ENCODE results near the gene AKAP13.

Gene AKAP13

GRCh38 chr15:85606738-85607137, 226.3 kb downstream of the AKAP13 start:
- DNase-seq, result no peak

GRCh38 chr15:85607141-85607806, 226.9 kb downstream of the AKAP13 start:
- no peak for DNase-seq

- DNase-seq, result no peak
Observed at GRCh38 chr15:85607842-85608241, 227.4 kb downstream of the AKAP13 start.

DNA sequence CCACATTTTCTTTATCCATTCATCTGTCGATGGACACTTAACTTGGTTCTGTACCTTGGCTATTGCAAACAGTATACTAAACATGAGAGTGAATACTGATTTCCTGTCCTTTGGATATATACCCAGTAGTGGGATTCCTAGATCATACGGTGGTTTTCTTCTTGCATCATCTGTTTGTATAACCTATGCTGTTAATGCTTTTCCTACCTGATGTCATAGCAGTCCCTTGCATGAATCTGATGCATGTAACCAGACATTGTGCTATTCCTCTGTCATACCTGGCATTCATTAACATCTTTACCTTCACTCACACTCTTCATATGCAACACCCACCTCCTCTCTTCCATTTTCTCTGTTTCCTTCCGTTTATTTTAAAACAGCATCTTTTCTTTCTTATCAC, 229.1 kb downstream of the AKAP13 start:
- no peak for DNase-seq

DNA sequence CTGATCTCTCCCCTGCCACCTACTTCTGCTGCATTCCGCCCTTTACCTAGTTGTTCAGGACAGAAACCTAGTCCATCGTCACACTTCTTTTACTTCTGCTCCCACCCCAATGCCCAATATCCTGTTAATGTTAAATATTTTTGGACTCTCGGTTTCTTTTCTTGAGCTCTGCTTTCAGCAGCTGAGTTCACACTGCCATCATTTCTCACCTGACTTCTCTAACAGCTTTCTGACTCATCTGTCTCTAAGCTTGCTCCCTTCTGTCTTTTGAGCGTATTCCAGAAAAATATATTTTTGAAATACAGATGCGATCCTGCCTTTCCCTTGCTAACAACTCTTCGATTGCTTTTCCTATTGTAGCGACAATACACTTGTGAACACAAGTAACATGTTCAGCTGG, 231.0 kb downstream of the AKAP13 start:
- no peak for DNase-seq

GRCh38 chr15:85614059-85614458, 233.7 kb downstream of the AKAP13 start:
- DNase-seq, result no peak

- peak in 1 of 2 experiments; percentile 63 for DNase-seq
Observed at GRCh38 chr15:85615930-85616329, 235.5 kb downstream of the AKAP13 start.

DNA sequence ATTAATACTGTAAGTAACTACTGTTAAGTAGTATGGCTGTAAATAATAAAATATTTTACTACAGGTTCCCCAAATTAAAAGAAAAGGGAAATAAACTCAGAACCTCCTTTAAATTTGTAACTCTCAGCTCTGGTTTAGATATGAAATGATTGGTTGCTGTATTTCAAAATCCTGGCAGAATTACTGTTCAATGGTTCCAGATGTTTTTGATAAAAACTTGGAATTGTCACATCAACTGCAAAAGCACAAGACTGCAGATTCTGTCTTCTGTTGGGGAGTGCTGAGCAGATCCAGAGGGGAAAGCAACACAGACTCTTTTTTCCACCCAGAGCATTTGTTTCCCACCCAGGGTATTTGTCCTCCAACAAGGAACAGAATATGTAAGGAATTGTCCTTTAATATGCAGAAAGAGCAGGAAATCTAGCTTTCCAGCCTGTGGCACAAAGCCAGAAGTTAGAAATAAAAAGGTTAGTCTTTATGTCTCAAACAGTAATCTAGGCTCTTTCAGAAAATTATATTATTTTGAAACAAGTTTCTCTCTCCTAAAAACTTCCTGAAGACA, 236.2 kb downstream of the AKAP13 start:
- DNase-seq, result no peak

DNA sequence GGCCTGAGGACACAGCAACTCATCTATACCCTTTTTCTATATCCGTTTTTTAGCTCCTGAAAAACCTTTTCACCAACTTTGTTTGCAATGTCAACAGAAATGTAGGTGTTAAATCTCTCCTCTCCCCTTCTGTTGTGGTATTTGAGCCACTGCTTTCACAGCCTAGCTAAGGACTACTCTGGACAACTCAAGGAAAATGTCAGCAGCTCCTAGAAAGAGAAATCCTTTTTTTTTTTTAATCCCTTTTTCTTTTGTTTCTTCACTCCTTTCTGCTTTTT, 237.8 kb downstream of the AKAP13 start:
- DNase-seq, result no peak

- DNase-seq, result no peak
Observed at GRCh38 chr15:85618956-85619491, 238.6 kb downstream of the AKAP13 start.

- no peak for DNase-seq
Observed at GRCh38 chr15:85619992-85620689, 239.7 kb downstream of the AKAP13 start.

DNA sequence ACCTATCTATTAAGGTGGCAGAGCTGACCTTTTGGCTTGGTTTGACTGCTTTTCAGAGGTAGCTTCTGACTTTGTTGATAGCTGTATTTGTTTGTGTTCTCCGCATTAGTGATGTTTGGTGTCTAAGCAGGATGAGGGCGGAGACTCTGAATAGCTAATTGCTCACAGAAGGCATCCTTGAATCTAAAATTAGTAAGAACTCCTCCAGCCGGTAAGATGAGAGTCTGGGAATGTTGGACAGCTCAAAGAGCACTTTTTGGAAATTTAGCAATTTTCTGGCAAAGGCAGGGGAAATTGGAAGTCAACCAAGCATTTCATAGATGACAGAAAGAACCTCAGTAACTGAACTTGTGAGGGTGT, 240.3 kb downstream of the AKAP13 start:
- DNase-seq, result no peak

- no peak for DNase-seq
Observed at GRCh38 chr15:85621094-85621493, 240.7 kb downstream of the AKAP13 start.

DNA sequence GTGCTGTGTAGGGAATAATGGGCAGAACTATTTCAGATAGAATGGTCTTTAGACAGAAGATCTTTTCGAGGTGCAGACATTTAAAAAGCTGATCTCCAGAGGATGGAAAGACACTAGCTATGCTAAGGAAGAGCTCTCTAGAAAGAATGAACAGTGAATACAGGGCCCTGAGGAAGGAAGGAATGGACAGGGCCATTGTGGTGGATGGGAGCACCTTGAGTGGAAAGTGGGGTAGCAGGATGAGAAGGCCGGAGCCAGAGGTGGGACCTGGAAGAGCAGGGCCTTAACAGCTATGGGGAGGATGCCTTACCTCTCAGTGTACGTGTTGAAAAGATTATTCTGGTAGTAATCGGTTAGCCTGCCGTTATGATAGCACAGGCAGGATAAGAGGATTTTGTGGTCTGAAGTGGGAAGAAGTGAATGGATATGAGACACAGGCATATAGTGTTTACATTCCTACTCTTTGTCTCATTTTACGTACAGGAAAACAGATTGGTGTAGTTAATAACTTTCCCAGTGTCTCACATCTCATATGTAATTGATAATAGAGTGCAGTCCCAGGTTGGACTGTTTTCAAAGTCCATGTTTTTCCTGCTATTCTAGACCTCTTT, 241.9 kb downstream of the AKAP13 start:
- DNase-seq, result peak in 1 of 2 experiments; percentile 47

DNA sequence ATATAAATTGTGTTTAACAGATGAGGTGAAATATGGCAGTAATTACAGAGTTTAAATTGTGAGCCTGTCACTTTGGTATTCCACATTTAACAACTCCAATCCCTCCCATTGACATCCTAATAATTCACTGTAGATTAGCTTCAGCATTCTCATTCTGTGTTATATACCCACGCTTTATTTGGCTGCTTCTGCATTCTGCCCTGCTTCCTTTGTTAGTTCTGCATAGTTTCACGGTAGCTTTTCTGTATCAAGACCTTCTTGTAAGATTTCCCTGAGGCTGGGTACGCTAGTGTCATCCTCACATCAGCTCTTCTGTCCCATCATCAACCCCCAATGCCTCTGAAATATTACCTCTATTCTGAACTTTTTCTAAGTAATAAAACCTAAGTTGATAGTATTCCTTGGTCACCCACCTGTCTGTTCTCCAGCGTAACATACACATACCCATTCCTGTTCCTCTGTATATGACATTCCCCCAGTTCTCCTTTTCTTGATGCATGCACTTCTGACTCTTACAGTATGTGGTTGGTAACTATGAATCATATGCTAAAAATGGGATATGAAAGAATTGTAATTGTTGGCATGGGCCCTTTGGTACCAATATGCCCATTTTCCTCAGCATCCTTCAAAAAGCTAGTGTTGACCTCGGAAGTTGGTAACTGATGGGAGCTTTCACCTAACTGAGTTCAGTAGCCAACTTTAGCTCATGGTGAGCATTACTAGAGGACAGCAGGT, 243.1 kb downstream of the AKAP13 start:
- DNase-seq, result no peak

- no peak for DNase-seq
Observed at GRCh38 chr15:85624291-85624801, 243.9 kb downstream of the AKAP13 start.

DNA sequence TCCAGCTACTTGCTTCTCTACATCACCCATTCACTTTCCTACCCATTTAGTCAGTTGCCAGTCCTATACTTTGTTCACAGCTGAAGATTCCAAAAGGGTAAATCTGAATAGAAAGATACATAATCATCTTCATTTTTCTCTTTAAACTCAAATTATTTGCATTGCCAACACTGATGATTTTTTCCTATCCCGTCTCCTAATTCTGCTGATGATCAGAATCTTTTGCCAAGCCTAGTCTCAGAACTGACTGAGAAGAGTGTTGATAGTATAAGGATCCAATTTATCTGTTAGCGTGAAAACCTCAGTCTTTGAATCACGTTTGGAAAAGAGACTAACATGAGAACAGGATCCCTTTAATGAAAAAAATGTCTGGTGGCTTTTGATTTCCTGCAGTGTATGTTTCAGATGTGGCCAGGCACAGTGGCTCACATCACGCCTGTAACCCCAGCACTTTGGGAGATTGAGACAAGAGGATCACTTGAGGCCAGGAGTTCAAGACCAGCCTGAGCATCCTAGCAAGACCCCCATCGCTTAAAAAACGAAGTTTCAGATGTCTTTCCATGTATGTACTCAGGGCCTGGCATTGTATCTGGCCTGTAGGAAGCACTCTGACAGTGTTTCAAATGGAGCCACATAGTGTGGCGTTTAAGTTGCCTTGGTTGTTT, 244.9 kb downstream of the AKAP13 start:
- DNase-seq, result no peak

DNA sequence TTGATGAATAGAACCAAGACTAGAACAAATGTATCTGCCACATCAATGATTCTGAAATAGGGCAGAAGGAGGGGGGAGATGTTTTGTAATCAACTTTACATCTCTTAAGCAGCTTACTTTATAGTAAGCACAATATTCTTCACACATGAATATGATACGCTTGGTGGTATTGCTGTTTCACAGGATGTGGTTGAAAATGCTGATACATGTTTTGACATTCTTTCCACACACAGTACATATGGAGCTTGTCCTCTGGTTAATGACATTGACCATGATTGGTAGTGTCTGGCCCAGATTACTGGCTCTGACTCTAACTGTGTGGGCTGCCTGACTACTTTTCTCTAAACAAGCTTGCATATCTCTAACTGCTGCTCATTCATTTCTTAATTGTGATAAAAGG, 245.5 kb downstream of the AKAP13 start:
- no peak for DNase-seq

GRCh38 chr15:85627213-85627935, 247.0 kb downstream of the AKAP13 start:
- DNase-seq, result no peak

DNA sequence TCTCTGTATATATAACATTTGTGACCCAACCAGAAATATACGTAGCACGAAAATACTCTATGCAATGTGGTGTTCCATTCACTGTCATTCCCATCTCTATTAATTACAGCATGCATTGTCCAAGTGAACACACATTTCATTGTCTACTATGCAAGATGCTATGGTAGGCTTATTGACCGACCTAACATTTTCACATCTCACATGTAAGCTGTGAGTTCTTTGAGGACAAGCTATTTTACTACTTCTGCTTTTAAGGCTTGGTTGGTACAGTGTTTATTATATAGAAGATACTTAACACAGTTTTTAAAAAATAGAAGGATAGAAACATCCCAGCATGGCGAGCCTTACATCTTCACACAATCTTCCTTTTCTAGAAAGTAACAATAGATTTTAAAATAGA, 249.9 kb downstream of the AKAP13 start:
- no peak for DNase-seq

- DNase-seq, result no peak
Observed at GRCh38 chr15:85631018-85631417, 250.6 kb downstream of the AKAP13 start.

DNA sequence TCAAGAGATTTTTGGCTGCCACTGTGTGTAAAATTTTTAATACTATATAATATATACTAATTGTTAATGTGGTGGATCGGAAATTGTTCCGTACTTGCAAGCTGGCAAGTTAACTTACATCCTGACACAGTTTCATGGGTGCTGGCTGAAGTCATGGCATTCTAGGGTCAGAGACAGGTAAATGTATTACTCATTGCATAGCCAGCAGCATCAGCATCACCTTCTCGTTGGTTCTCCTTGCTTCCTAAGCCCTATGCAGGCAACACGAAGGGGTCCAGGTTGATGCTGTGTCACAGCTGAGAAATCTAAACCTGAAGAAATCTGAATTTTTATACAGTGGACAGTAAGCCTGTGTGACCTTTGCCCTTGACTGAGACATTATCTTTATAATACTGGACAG, 251.6 kb downstream of the AKAP13 start:
- no peak for DNase-seq
